SK-N-SH treated with all-trans-retinoic acid at 6 μM for 48 hours (cell line): ENCODE results near the gene RASGRP3.

ENCODE experiments used
- ATAC-seq: fragments of 200-7000 bp; cut with Tn5 transposase; 3 replicates; pipeline ENCODE4 v1.9.1; 2020; ENCODE audit warnings: mild to moderate bottlenecking, moderate library complexity
- ARNTL ChIP-seq: fragments of 450-650 bp; formaldehyde crosslinking; IDR thresholded peaks from 2 replicates; pipeline ENCODE4 v1.5.0; 2020; ENCODE audit warnings: low read depth, mild to moderate bottlenecking, moderate library complexity, borderline replicate concordance
- BACH2 ChIP-seq: fragments of 250-450 bp; sonication (Bioruptor Pico); IDR thresholded peaks from 2 replicates; pipeline ENCODE4 v1.9.0; 2021; ENCODE audit warnings: mild to moderate bottlenecking, borderline replicate concordance
- ESRRG ChIP-seq: fragments of 250-450 bp; sonication (Bioruptor Pico); IDR thresholded peaks from 2 replicates; pipeline ENCODE4 v1.6.1; 2021; ENCODE audit warnings: mild to moderate bottlenecking
- ISL1 ChIP-seq: fragments of 250-450 bp; sonication (Bioruptor Pico); IDR thresholded peaks from 2 replicates; pipeline ENCODE4 v2.1.2; 2022; ENCODE audit warnings: mild to moderate bottlenecking, moderate library complexity
- PPARA ChIP-seq: fragments of 250-450 bp; sonication (Bioruptor Pico); IDR thresholded peaks from 2 replicates; pipeline ENCODE4 v1.5.0; 2020; ENCODE audit warnings: mild to moderate bottlenecking, borderline replicate concordance
- RARB ChIP-seq: fragments of 250-450 bp; sonication (Bioruptor Pico); IDR thresholded peaks from 2 replicates; pipeline ENCODE4 v1.8.0; 2021; ENCODE audit warnings: mild to moderate bottlenecking, moderate library complexity
- TCF4 ChIP-seq: fragments of 250-450 bp; sonication (Bioruptor Pico); IDR thresholded peaks from 2 replicates; pipeline ENCODE4 v1.8.0; 2021; ENCODE audit warnings: mild to moderate bottlenecking, moderate library complexity, borderline replicate concordance
- ZC3H10 ChIP-seq: fragments of 250-450 bp; sonication (Bioruptor Pico); IDR thresholded peaks from 2 replicates; pipeline ENCODE4 v1.5.1; 2021; ENCODE audit warnings: mild to moderate bottlenecking, moderate library complexity
- ZNF565 ChIP-seq: fragments of 450-650 bp; formaldehyde crosslinking; conservative IDR thresholded peaks from 2 replicates; pipeline ENCODE4 v1.5.0; 2020; ENCODE audit warnings: low read depth, mild to moderate bottlenecking, moderate library complexity
- ZNF70 ChIP-seq: fragments of 450-650 bp; formaldehyde crosslinking; IDR thresholded peaks from 2 replicates; pipeline ENCODE4 v1.5.0; 2020; ENCODE audit warnings: mild to moderate bottlenecking, moderate library complexity
- ZNF8 ChIP-seq: fragments of 450-650 bp; formaldehyde crosslinking; IDR thresholded peaks from 2 replicates; pipeline ENCODE4 v1.5.0; 2020; ENCODE audit warnings: mild to moderate bottlenecking, moderate library complexity
- TF ChIP-seq, protein P1 (sequence below): fragments of 250-450 bp; sonication (Bioruptor Pico); IDR thresholded peaks from 2 replicates; pipeline ENCODE4 v1.5.1; 2021; ENCODE audit warnings: mild to moderate bottlenecking, moderate library complexity
- TF ChIP-seq, protein P2 (sequence below): fragments of 250-450 bp; sonication (Bioruptor Pico); IDR thresholded peaks from 2 replicates; pipeline ENCODE4 v1.8.0; 2021; ENCODE audit warnings: low read depth, mild to moderate bottlenecking, moderate library complexity, borderline replicate concordance
- TF ChIP-seq, protein P3 (sequence below): fragments of 250-450 bp; sonication (Bioruptor Pico); IDR thresholded peaks from 2 replicates; pipeline ENCODE4 v1.5.0; 2020; ENCODE audit warnings: mild to moderate bottlenecking, moderate library complexity
- TF ChIP-seq, protein P4 (sequence below): fragments of 250-450 bp; sonication (Bioruptor Pico); IDR thresholded peaks from 2 replicates; pipeline ENCODE4 v1.5.1; 2020; ENCODE audit warnings: low read depth, mild to moderate bottlenecking, moderate library complexity
- TF ChIP-seq, protein P5 (sequence below): fragments of 250-450 bp; sonication (Bioruptor Pico); IDR thresholded peaks from 2 replicates; pipeline ENCODE4 v1.8.0; 2020; ENCODE audit warnings: mild to moderate bottlenecking, moderate library complexity, borderline replicate concordance

Gene RASGRP3

DNA sequence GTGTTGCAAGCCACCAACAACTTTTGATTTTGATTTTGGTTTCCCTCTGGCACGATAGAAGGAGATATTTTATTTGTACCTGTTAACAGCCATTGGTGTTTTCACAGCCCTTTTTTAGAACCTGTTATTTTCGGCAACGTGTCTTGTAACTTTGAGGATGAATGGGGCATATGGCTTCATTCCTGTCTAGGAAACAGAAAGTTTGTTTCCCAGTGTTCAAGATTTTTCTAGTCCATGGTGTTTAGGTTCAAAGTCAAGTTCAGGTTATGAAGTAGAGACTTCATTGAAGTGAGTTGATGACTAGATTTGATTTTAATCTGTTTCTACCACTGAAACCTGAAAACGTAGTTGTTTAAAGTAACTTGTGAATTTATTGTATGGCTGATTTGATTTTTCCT is 343 bp downstream of the RASGRP3 start (continued):
- TF ChIP-seq, protein P1, sequence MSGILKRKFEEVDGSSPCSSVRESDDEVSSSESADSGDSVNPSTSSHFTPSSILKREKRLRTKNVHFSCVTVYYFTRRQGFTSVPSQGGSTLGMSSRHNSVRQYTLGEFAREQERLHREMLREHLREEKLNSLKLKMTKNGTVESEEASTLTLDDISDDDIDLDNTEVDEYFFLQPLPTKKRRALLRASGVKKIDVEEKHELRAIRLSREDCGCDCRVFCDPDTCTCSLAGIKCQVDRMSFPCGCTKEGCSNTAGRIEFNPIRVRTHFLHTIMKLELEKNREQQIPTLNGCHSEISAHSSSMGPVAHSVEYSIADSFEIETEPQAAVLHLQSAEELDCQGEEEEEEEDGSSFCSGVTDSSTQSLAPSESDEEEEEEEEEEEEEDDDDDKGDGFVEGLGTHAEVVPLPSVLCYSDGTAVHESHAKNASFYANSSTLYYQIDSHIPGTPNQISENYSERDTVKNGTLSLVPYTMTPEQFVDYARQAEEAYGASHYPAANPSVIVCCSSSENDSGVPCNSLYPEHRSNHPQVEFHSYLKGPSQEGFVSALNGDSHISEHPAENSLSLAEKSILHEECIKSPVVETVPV (CRISPR knock-in tag) = no peak
- no peak for TF ChIP-seq TCF4 (CRISPR knock-in tag)

DNA sequence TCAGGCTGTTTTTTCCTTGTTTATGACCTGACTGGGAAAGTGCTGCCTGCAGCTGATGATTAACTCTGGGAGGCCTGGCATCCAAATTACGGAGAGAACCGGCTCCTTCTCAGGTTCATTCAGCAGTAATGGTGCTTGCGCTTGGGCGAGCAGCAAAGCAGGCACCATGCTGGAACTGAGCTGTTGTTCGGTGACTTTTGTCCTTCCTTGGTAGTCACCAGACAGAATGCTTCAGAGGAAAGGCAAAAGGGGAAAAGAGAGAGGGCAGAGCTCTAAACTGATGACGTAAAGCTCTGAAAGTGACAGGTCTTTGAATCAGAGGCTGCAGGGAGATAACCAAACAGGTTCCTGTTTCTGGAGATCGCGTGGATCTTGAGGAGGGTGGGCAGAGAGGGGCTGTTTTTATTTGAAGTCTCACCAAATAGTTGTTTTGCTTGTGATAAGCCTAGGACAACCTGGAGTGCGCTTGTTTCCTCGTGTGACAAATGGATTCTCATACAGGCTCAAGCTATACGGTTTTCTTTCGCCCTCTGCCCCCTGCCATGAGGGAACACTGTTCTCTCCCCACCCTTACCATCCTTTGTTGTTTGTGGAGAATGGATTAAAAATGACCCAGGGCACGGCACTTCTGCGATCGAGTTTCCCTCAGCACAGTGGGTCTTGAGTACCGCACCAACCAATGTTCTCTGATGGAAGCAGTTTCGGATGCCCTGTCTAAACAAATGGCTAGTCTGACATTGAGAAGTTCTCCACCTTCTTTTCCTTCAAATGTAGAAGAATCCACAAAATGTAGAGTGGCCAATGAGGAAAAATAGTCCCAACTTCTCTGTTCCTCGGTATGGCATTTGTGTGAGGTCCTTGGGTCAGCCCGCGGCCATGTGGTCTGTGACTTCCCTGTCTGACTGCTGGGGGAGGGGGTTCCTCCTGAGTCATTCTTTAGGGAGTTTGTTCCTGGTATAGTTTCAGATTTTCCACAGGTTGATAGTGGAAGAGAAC is 1.3 kb downstream of the RASGRP3 start:
- no peak for ATAC-seq
- TF ChIP-seq, protein P1 (CRISPR knock-in tag) = no peak
- no peak for TF ChIP-seq RARB (CRISPR knock-in tag)
- TF ChIP-seq, protein P2, sequence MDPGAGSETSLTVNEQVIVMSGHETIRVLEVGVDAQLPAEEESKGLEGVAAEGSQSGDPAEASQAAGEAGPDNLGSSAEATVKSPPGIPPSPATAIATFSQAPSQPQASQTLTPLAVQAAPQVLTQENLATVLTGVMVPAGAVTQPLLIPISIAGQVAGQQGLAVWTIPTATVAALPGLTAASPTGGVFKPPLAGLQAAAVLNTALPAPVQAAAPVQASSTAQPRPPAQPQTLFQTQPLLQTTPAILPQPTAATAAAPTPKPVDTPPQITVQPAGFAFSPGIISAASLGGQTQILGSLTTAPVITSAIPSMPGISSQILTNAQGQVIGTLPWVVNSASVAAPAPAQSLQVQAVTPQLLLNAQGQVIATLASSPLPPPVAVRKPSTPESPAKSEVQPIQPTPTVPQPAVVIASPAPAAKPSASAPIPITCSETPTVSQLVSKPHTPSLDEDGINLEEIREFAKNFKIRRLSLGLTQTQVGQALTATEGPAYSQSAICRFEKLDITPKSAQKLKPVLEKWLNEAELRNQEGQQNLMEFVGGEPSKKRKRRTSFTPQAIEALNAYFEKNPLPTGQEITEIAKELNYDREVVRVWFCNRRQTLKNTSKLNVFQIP (CRISPR knock-in tag) = no peak
- TF ChIP-seq ISL1 = no peak
- no peak for TF ChIP-seq ZNF70 (CRISPR knock-in tag)
- no peak for TF ChIP-seq ARNTL
- TF ChIP-seq, protein P3, sequence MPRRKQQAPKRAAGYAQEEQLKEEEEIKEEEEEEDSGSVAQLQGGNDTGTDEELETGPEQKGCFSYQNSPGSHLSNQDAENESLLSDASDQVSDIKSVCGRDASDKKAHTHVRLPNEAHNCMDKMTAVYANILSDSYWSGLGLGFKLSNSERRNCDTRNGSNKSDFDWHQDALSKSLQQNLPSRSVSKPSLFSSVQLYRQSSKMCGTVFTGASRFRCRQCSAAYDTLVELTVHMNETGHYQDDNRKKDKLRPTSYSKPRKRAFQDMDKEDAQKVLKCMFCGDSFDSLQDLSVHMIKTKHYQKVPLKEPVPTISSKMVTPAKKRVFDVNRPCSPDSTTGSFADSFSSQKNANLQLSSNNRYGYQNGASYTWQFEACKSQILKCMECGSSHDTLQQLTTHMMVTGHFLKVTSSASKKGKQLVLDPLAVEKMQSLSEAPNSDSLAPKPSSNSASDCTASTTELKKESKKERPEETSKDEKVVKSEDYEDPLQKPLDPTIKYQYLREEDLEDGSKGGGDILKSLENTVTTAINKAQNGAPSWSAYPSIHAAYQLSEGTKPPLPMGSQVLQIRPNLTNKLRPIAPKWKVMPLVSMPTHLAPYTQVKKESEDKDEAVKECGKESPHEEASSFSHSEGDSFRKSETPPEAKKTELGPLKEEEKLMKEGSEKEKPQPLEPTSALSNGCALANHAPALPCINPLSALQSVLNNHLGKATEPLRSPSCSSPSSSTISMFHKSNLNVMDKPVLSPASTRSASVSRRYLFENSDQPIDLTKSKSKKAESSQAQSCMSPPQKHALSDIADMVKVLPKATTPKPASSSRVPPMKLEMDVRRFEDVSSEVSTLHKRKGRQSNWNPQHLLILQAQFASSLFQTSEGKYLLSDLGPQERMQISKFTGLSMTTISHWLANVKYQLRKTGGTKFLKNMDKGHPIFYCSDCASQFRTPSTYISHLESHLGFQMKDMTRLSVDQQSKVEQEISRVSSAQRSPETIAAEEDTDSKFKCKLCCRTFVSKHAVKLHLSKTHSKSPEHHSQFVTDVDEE (CRISPR knock-in tag) = no peak

DNA sequence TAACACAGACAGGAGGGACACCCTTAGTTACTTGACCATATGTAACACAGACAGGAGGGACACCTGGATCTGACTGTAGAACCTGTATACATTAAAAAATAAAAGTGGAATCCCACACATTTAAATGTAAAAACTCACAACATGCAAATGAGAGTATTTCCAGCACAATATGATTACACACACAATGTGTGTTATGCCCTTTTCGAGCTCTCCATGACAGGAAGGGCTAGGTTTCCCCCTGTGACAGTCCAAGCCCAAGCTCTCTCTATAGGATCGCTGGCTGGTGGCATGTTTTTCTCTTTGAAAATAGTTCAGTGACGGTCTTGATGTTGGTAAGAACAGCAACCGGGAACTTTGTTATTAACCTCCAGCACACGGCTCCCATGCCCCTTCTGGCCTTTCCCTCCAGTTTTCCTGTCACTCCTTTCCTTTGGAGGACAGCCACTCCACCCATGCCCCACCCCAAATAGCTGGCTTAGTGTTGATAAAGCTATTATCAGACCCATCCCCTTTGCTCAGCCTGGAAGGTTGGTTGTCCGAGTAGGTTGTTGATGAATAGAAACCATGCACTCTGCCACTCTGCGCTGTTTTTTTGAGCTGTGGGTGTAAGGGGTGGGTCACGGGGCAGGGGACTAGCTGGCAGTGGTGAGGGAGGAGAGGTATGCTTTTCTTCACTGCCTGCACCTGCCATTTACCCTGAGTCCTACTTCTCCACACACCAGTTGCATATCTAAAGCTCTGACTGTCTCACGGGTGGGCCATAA is 2.7 kb downstream of the RASGRP3 start:
- TF ChIP-seq ZC3H10 (CRISPR knock-in tag) (no peak), ZNF8 (CRISPR knock-in tag) (no peak), ESRRG (CRISPR knock-in tag) (no peak)
- TF ChIP-seq, protein P3 (CRISPR knock-in tag) = no peak
- ATAC-seq = no peak

DNA sequence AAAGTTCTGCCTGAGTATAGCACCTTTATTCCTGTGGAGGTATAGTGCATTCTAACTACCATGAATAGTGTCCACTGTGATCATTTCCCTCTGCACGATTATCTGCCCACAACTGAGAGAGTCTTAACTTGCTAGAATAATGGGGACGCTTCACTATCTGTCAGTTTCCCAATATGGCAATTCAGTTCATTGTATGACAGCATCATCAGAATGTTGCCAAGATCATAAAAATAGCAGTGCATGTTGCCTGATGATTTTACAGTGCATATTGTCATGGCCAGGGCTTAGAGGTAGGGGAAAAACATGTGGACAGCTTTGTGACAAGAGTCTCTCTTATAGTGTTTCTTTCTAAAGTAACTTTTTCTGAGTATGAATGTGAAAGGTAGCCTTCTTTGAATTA is 6.1 kb downstream of the RASGRP3 start:
- TF ChIP-seq, protein P4, sequence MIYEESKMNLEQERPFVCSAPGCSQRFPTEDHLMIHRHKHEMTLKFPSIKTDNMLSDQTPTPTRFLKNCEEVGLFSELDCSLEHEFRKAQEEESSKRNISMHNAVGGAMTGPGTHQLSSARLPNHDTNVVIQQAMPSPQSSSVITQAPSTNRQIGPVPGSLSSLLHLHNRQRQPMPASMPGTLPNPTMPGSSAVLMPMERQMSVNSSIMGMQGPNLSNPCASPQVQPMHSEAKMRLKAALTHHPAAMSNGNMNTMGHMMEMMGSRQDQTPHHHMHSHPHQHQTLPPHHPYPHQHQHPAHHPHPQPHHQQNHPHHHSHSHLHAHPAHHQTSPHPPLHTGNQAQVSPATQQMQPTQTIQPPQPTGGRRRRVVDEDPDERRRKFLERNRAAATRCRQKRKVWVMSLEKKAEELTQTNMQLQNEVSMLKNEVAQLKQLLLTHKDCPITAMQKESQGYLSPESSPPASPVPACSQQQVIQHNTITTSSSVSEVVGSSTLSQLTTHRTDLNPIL (CRISPR knock-in tag) = no peak
- TF ChIP-seq ZC3H10 (CRISPR knock-in tag) = no peak
- TF ChIP-seq RARB (CRISPR knock-in tag) = no peak
- no peak for TF ChIP-seq PPARA
- no peak for TF ChIP-seq ISL1
- TF ChIP-seq, protein P1 (CRISPR knock-in tag) = no peak
- TF ChIP-seq, protein P5, sequence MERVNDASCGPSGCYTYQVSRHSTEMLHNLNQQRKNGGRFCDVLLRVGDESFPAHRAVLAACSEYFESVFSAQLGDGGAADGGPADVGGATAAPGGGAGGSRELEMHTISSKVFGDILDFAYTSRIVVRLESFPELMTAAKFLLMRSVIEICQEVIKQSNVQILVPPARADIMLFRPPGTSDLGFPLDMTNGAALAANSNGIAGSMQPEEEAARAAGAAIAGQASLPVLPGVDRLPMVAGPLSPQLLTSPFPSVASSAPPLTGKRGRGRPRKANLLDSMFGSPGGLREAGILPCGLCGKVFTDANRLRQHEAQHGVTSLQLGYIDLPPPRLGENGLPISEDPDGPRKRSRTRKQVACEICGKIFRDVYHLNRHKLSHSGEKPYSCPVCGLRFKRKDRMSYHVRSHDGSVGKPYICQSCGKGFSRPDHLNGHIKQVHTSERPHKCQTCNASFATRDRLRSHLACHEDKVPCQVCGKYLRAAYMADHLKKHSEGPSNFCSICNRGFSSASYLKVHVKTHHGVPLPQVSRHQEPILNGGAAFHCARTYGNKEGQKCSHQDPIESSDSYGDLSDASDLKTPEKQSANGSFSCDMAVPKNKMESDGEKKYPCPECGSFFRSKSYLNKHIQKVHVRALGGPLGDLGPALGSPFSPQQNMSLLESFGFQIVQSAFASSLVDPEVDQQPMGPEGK (CRISPR knock-in tag) = no peak
- TF ChIP-seq ESRRG (CRISPR knock-in tag) = no peak
- TF ChIP-seq ZNF565 (CRISPR knock-in tag) = no peak
- TF ChIP-seq ARNTL = no peak
- TF ChIP-seq BACH2 (CRISPR knock-in tag) = no peak
- no peak for ATAC-seq
